ENCODE results near the gene OR13C8.
"Not testable (repeated sequence)": the region's sequence is repeated elsewhere in the genome, so short reads cannot be mapped to it uniquely, and the experiment has no call there.

OR13C8 gene, protein sequence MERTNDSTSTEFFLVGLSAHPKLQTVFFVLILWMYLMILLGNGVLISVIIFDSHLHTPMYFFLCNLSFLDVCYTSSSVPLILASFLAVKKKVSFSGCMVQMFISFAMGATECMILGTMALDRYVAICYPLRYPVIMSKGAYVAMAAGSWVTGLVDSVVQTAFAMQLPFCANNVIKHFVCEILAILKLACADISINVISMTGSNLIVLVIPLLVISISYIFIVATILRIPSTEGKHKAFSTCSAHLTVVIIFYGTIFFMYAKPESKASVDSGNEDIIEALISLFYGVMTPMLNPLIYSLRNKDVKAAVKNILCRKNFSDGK

DNA sequence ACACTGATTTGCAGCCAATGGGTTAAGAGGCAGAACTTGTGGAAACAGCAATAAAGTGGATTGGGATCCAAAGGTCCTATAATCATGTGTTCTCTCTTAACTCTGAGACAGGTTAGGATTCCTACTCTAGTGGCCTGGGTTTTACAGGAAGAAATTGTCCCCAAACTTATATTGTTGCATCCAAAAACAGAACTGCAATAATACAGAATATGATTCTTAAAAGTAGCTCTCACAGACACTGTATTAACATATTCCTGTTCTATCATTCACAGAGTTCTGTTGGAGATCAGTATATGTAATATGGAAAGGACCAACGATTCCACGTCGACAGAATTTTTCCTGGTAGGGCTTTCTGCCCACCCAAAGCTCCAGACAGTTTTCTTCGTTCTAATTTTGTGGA, at the start of gene OR13C8:
Gene OR13C8 (plus strand): TSS at position 301 of the 400 bp plus-strand sequence. CDS start 0 bp downstream, at position 301.
- no peak for DNase-seq

DNA sequence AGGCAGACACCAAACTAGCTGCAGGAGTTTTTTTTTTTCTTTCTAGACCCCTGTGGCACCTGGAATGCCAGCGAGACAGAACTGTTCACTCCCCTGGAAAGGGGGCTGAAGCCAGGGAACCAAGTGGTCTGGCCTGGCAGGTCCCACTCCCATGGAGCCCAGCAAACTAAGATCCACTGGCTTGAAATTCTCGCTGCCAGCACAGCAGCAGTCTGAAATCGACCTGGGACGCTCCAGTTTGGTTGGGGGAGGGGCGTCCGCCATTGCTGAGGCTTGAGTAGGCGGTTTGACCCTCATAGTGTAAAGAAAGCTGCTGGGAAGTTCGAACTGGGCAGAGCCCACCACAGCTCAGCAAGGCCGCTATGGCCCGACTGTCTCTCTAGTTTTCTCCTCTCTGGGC, 48.7 kb upstream of the OR13C8 start:
- DNase-seq = not testable (repeated sequence)

DNA sequence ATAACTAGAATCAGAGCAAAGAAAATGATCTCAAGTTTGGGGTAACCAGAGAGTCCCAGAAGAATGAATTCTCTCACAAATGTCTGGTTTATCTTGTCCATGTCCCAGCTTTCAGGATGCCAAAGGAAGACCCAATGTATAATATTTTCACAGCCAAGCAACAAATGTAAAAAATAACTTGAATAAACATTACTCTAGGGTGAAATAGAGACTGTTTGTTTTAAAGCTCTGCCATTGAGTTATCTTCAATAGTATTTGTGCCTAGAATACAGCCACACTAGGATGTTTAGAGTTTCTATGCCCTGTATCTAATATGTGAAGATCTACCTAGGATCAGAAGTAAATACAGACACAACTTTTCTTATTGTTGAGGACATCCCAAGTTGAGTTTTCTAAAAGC, 41.9 kb upstream of the OR13C8 start, which contains the start of gene OR13C4:
Gene OR13C4 (minus strand): TSS at position 101 of the 400 bp plus-strand sequence. CDS start 0 bp downstream, at position 101.
- no peak for DNase-seq

DNA sequence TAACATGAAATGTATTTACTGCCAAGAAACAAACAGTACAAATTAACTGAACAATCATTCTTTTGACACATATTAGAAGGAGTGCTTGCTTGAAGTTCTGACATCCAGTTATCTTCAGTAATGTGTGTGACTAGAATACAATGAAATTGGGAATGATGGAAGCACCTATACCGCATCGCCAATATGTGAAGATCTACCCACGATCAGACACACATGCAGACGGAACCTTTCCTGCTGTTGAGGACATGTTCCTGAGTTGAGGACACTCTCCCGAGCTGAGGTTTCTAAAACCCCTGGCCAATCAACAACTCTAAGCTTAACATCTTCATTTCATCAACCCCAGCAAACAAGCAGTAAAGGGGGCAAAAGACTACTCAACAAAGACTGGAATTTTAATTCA, 32.2 kb upstream of the OR13C8 start, which contains the start of gene OR13C3:
Gene OR13C3 (minus strand): TSS at position 101 of the 400 bp plus-strand sequence. CDS start 133 bp downstream, outside the sequence.
- DNase-seq = no peak

DNA sequence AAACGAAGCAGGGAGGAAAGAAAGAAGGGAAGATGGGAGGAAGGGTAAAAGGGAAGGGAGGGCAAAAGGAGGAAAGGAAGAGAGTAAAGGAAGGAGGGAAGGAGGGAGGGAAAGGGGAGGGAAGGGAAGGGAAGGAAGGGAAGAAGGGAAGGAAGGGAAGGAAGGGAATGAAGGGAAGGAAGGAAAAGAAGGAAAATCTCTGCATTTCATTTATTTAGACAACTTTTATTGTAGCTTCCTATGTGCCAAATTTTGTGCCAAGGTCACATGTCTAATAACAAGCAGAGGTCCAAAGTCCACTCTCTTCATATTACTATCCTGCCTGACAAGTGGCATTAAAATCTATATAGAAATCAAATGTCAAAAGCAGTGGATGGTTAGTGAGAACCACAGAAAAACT, 29.7 kb upstream of the OR13C8 start:
- DNase-seq = no peak

DNA sequence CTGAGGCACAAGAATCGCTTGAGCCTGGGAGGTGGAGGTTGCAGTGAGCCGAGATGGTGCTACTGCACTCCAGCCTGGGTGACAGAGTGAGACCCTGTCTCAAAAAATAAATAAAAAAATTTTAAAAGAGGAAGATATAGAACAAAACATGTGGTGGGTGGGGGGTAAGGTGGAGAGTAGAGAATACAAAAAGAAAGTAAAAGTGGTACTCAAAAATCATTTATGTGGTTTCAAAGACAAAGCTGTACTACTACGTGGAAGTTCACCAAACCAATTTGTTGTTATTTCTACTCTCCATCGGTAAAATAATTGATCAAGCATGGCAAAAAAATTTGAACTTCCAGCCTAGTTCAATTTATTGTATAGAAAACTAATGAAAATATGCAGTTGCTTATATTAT, 24.3 kb upstream of the OR13C8 start:
- DNase-seq = no peak

DNA sequence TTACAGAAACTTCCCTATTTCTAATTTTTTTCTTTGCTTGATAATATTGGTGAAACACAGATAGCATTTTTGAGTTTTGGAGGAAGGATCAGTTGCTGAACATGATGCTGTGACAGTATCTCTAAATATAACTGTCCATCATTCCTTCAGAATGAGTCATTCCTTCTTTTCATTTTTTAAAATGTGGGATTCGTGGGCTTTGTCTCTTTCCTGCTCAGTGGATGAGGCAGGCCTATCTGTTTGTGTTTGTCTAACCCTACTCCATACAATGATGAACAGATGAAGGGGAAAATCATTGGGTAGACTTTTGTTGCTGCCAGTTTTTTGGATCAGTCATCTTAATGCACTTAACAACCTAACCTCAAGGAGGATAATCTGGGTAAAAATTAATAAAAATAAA, 15.7 kb upstream of the OR13C8 start:
- no peak for DNase-seq

DNA sequence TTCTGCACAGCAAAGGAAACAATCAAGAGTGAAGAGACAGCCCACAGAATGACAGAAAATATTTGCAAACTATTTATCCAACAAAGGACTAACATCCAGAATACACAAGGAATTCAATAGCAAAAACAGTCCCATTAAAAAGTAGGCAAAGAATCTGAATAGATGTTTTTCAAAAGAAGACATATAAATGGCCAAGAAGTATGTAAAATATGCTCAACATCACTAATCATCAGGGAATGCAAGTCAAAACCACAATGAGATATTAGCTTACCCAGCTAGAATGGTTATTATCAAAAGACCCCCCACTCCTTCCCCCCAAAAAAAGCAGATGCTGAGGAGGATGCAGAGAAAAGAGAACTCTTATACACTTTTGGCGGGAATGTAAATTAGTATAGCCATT, 13.4 kb upstream of the OR13C8 start:
- no peak for DNase-seq

DNA sequence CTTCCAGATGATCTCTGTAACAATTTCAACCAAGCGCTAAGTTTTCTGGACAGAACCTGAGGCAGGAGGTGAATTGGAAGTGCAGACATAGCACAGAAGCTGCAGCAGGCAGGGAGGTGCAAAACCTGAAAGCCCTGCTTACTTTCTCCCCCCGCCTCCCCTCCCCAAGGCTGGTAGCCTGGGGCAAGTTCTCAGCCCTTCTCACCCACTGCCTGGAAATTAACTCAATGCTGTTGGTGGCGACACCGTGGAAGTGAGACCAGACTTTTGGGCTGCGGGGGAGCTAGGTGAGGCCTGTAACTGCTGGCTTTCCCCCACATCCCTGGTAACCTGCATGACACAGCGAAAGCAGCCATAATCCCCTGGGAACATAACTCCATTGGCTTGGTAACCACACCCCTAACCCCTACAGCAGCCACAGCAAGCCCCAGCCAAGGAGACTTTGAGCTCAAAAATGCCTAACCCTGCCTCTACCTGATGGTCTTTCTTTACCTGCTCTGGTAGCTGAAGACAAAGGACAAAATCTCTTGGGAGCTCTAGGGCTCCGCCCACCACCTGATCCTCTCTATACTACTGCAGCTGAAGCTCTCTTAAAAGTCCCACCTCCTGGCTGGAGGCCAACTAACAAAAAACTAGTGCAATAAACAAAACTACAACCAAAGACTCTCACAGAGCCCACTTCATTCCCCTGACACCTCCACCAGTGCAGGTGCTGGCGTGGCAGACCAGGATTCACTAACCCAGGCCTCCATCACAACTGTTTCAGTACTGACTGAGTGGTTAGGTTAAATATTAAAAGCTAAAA, 11.9 kb upstream of the OR13C8 start:
- no peak for DNase-seq

DNA sequence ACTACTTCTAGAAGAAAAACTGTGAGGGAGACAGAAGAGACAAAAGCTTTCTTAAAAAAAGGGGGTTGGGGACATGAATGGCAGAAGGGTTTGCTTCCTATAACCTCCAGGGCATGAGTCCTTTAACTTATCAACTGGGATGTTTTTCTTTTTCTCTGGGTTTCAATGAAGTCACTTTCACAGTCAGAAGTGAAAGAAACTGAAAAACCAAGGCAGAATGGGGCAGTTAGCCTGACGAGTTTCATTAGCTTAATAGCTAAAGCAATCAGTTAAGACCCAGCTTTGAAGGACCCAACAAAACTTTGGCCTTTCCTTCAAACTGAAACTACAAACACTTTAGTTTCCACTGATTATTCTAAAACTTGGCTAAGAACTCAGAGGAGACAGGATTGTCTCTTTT, 4.6 kb upstream of the OR13C8 start:
- DNase-seq = no peak

DNA sequence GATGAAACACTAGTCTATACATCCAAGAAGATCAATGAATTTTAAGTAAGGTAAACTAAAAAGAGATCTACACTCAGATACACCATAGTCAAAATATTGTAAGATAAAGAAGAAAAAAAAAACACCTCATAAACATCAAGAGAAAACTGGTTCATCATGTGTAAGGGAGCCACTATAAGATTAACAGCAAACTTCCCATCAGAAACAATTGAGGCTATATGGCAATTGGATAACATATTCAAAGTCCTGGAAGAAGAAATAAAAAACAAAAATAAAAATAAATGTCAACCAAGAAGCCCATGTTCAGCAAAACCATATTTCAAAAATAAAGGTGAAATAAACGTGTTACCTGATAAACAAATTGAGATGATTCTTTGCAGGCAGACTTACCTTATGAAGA, 3.6 kb downstream of the OR13C8 start:
- DNase-seq = no peak

DNA sequence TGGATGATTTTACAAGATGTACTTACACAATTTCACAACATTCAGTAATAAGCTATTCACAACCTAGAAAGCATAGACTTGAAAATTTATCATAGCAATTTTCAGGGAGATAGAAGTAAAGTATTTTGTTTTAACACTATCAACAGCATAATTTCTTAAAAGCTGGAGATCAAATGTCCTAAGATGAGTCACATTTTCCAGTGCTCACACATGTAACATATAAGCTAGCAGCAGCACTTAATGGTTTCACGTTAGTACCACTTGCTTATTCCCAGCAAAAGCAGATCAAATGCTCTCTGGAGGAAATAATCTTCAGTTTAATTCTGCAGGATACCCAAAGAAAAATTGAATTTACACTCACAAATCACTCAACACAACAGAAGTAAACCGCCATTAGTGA, 6.5 kb downstream of the OR13C8 start:
- DNase-seq = no peak

DNA sequence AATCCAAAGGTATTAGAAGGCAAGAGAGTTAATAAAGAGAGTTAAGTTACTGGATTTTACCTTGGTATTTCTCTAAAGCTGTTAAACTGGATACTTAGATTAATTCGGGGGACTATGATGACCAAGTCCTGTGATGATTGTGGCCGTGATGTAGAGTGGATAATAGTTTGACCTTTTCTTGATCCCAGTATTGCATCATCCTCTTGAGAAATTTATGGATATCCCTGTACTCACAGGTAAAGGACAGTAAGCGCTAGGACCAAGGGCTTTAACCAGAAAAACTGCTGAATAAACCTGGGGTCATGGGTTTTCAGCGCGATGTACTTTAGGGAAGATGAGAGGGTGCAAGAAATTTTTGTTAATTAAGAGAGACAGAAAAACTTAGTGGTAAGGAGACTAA, 8.3 kb downstream of the OR13C8 start:
- DNase-seq = no peak

DNA sequence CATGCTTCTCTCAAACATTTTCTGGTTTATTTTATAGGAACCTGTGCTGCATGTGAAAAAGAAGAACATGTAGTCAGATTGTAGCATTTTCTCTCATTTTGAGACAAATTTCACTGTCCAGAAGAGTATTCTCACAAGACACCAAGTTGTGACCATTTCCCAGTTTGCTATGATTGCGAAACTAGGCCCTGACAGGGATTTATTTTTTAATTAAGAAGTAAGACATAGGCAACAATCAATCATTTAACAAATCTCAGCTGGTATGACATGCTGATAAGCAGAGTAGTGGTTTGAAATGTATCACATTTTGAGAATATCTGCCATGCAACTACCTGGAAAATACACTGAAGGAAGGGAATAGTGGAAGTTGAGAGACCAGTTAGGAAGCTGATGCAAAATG, 11.6 kb downstream of the OR13C8 start:
- no peak for DNase-seq

DNA sequence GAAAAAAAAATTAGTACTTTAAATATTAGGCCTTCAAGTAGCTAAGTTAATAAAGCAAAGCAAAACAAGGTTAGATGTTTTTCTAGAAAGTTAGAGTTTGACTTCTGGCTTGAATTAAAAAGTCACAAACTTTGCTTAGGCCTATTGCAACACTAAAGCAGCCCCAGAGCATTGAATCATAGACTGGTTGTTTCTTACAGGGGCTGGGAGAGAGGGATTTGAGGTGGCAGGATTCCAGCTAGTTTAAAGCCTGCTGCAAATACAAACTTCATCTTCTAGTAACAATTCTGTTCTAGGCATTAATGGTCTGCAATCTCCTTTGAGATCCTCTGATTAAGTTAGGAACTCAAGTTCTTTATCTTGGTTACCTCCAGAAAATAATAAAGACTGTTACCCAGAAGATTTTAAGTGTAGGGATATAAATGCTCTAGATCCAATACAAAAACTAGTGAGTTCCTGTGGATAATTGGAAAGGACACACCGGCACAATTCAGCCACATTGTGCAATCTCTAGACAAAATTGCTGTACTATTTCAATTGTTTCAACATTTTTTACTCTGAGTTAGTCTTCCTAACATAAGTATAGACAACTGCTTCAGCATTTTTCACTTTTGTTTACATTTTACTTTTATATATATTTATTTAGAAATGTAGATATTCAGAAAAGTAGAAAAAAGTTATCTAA, 17.7 kb downstream of the OR13C8 start:
- DNase-seq = no peak

DNA sequence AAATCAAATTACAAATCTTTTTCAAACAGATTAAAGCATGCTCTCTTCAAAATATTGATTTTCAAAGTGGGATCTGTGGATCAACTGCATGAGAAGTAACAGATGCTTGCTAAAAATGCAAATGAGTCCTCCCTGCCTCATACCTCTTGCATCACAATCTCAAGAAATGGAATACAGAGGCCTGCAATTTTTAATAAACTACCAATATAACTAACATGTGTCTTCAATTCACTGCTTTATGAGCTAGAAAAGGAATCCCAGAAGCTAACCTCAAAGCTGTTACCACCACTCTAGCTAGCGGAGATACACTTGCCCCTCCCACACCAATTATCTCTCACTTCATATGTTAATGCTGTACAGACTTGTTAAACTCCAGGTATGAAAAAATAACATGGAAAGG, 20.7 kb downstream of the OR13C8 start:
- DNase-seq = no peak

DNA sequence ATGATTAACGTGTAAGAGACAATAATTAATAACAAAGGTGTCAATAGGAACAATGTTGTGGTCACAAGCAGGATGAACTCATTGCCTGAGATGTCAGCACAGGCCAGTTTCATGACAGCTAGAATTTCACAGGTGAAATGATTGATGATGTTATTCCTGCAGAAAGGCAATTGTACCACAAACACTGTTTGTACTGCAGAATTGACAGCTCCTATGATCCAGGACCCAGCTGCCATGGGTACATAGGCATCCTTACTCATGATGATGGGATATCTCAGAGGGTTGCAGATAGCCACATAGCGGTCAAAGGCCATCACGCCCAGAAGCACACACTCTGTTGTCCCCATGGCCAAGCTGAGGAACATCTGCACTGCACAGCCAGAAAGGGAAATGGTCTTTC, 29.8 kb downstream of the OR13C8 start:
- DNase-seq = not testable (repeated sequence)

DNA sequence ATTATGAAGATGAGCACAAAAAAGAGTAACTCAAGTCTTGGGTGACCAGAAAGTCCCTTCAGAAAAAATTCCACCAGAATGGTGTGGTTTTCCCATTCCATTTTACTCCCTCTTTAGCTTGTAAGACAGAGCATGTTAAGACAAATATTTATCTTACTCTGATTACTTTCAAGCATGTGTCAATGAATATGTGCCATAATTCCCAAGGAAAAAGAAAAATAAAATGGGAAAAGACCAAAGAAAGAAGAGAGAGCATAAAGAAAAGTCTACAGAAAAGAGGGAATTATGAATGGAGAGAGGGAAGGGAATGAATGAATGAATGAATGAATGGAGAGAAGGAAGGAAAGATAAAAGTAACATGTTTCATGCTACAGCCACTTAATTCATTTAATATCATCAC, 30.3 kb downstream of the OR13C8 start, which contains the start of gene OR13C5:
Gene OR13C5 (minus strand): TSS at position 101 of the 400 bp plus-strand sequence. CDS start 0 bp downstream, at position 101.
- not testable (repeated sequence) for DNase-seq

DNA sequence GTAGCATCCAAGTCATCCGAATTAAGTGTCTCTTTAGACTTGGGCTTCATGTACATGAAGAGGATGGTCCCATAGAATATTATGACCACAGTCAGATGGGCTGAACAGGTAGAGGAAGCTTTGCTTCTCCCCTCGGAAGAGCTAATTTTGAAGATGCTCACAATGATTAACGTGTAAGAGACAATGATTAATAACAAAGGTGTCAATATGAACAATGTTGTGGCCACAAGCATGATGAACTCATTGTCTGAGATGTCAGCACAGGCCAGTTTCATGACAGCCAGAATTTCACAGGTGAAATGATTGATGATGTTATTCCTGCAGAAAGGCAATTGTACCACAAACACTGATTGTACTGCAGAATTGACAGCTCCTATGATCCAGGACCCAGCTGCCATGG, 35.8 kb downstream of the OR13C8 start:
- no peak for DNase-seq

DNA sequence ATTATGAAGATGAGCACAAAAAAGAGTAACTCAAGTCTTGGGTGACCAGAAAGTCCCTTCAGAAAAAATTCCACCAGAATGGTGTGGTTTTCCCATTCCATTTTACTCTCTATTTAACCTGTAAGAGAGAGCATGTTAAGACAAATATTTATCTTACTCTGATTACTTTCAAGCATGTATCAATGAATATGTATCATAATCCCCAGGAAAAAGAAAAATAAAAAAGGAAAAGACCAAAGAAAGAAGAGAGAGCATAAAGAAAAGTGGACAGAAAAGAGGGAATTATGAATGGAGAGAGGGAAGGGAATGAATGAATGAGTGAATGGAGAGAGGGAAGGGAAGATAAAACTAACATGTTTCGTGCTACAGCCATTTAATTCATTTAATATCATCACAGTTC, 36.6 kb downstream of the OR13C8 start, which contains the start of gene OR13C2:
Gene OR13C2 (minus strand): TSS at position 101 of the 400 bp plus-strand sequence. CDS start 0 bp downstream, at position 101.
- not testable (repeated sequence) for DNase-seq

DNA sequence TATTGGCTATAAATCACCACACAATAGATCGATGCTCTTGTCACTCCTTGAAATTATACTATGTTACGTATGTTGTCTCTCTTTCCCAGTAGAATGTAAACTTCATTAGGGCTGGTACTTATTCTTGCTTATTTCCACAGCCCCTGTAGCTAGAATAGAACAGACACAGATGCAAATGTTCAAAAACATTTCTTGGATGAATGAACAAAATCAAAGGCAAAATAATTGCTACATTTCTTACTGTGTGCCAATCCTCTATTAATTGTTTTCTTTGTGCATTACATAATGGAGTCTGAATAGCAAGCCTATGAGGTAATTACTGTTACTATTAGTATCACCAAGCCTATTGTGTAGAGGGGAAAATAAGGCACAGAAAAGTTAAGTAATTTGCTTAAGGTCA, 37.2 kb downstream of the OR13C8 start:
- DNase-seq = no peak

DNA sequence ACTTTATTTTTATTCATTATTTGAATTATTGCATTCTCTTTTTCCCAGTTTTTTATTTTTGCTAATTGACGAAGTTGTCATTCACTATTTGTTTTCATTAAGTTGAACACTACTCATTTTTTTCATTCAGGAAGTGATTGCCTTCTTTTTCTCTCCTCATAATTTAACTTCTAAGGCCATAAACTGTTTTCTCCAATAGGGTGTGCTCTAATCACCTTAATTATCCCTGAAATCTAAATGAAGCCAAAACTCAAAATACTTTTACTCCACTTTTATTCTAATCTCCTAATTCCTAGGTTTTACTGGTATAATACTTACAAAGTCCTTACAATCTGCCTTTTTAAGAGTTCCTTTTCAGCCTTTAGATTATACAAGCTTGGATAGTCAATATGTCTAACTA, 39.4 kb downstream of the OR13C8 start:
- DNase-seq = no peak

DNA sequence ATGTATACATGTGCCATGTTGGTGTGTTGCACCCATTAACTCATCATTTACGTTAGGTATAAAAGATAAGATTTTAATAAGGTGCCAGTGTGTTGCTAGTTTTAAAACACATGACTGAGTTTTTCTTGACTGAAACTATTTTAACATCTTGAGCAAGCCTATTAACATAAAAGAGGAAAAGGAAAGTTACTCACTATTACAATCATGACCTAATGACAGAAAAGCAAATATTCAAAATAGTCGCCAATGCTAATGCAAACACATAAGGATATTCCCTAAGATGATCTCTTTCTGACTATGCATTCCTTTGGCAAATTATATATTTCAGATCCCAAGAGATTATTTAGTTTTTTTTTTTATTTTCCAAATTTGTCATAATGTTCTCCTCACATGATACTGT, 42.2 kb downstream of the OR13C8 start:
- DNase-seq = no peak
